Neural crest cell (in vitro differentiated cells): ENCODE data around the gene ARHGAP6. TPM values are rescaled to one million over a fixed set of nuclear protein-coding genes. Genes with fewer than 3 reads are reported as not detected.
"Not testable (repeated sequence)": the region's sequence is repeated elsewhere in the genome, so short reads cannot be mapped to it uniquely, and the experiment has no call there.

Source experiments
- DNase-seq: peaks from one replicate; pipeline ENCODE4 v3.0.0; 2021; ENCODE audit warnings: low read depth, mixed read lengths, low spot score
- H3K27ac Mint-ChIP-seq: one replicate; pipeline ENCODE4 v1.8.0; 2021; ENCODE audit warnings: mild to moderate bottlenecking, mixed read lengths; ENCODE audit not compliant: unreplicated experiment
- H3K27me3 Mint-ChIP-seq: 2 replicates; pipeline ENCODE4 v1.8.0; 2021; ENCODE audit warnings: low read depth, mild to moderate bottlenecking, mixed read lengths
- H3K36me3 Mint-ChIP-seq: 2 replicates; pipeline ENCODE4 v1.8.0; 2021; ENCODE audit warnings: low read depth, mild to moderate bottlenecking, mixed read lengths
- H3K4me1 Mint-ChIP-seq: 2 replicates; pipeline ENCODE4 v1.8.0; 2021; ENCODE audit warnings: mixed read lengths
- H3K4me3 Mint-ChIP-seq: one replicate; pipeline ENCODE4 v1.8.0; 2021; ENCODE audit warnings: mild to moderate bottlenecking, mixed read lengths
- H3K9me3 Mint-ChIP-seq: 2 replicates; pipeline ENCODE4 v1.8.0; 2021; ENCODE audit warnings: mixed read lengths
- CTCF ChIP-seq: fragments of 200-600 bp; sonication (generic); conservative IDR thresholded peaks from 2 replicates; pipeline ENCODE4 v1.5.0; 2021; ENCODE audit warnings: antibody characterized with exemption, mild to moderate bottlenecking
- total RNA-seq: library from RNA; stranded (reverse); gene quantifications from 2 replicates; pipeline ENCODE4 v1.2.1, GENCODE V29; 2021

The ARHGAP6 gene
- total RNA-seq, 1 donor from 2014 or later = 2.7 TPM

- peaks cover 4% of the 10 kb centered on the region for H3K9me3 Mint-ChIP-seq
- H3K27ac Mint-ChIP-seq = no peak overlapping the region
- no peaks in the 10 kb centered on the region for H3K36me3 Mint-ChIP-seq
- no peak overlapping the region for H3K4me3 Mint-ChIP-seq
- no peaks in the 10 kb centered on the region for H3K4me1 Mint-ChIP-seq
- DNase-seq = no peak
- no peak for TF ChIP-seq CTCF
- H3K27me3 Mint-ChIP-seq = no peaks in the 10 kb centered on the region
These were observed 85.8 kb downstream of the ARHGAP6 start for GRCh38 chrX:11579636-11580600.

- H3K27me3 Mint-ChIP-seq = not testable (repeated sequence)
These were observed 87.4 kb downstream of the ARHGAP6 start for GRCh38 chrX:11578301-11578700.

DNA sequence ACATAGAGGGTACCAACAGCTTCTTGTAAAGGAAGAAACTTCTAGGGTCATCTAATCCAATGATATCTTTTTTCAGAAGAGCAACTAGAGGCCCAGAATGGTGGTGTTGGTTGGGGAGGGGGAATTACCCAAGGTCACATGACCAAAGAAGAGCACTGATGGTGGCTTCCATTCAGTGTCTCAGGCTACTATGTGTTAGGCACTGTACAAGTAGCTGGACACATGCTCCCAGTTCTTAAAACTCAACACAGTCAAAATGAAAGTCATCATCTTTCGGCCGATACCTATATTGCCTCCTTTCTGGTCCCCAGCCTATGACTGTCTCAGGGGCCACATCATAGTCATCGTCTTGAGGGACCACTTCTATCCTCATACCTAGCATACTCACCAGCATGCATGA lies 88.1 kb downstream of the ARHGAP6 start:
- Mint-ChIP-seq H3K9me3 (peaks cover 4% of the 10 kb centered on the region), H3K4me3 (no peak overlapping the region), H3K27me3 (no peaks in the 10 kb centered on the region), H3K4me1 (no peaks in the 10 kb centered on the region), H3K27ac (no peak overlapping the region), H3K36me3 (no peaks in the 10 kb centered on the region)
- TF ChIP-seq CTCF = no peak
- no peak for DNase-seq

More at GRCh38 chrX:11578301-11578700, 87.4 kb downstream of the ARHGAP6 start:
- not testable (repeated sequence) for H3K27ac Mint-ChIP-seq, DNase-seq, H3K4me3 Mint-ChIP-seq, H3K36me3 Mint-ChIP-seq, H3K4me1 Mint-ChIP-seq, H3K9me3 Mint-ChIP-seq

GRCh38 chrX:11575332-11575731 lies 90.4 kb downstream of the ARHGAP6 start:
- H3K4me1 Mint-ChIP-seq = no peaks in the 10 kb centered on the region
- H3K27me3 Mint-ChIP-seq = no peaks in the 10 kb centered on the region
- H3K4me3 Mint-ChIP-seq = no peak overlapping the region
- peaks cover 4% of the 10 kb centered on the region for H3K9me3 Mint-ChIP-seq
- no peak for DNase-seq
- H3K27ac Mint-ChIP-seq = no peak overlapping the region
- H3K36me3 Mint-ChIP-seq = no peaks in the 10 kb centered on the region
- no peak for TF ChIP-seq CTCF

- H3K27me3 Mint-ChIP-seq = no peaks in the 10 kb centered on the region
- H3K4me3 Mint-ChIP-seq = no peak overlapping the region
- no peaks in the 10 kb centered on the region for H3K36me3 Mint-ChIP-seq
- H3K27ac Mint-ChIP-seq = no peak overlapping the region
- H3K9me3 Mint-ChIP-seq = no peaks in the 10 kb centered on the region
- H3K4me1 Mint-ChIP-seq = no peaks in the 10 kb centered on the region
- no peak for TF ChIP-seq CTCF
- DNase-seq = no peak
These were observed 98.0 kb downstream of the ARHGAP6 start for GRCh38 chrX:11567528-11568220.

DNA sequence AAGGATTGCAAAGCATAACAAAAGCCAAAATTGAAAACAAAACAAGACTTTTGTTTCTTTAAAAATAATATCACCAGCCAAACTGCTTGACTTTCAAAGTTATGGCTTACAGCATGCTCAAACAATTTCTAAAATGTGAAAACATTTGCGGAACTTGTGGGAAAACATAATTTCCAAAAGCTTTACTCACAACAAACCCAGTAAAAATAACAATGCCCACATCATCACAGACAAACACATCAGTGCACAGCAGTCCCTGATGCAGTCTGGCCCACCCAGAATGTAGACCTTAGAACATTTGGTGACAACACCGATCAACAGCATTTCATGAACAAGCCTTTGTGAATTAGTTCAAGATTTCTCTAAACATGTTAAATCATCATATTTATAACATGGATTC lies 98.9 kb downstream of the ARHGAP6 start:
- DNase-seq = no peak
- TF ChIP-seq CTCF = no peak
- Mint-ChIP-seq H3K9me3 (no peaks in the 10 kb centered on the region), H3K27me3 (no peaks in the 10 kb centered on the region), H3K4me3 (no peak overlapping the region), H3K27ac (no peak overlapping the region), H3K36me3 (no peaks in the 10 kb centered on the region), H3K4me1 (no peaks in the 10 kb centered on the region)
